Measurements from ENCODE around the gene ZNF816.
A peak's percentile ranks its signal among the peaks of the same experiment; 100 is the strongest.
"Not testable (repeated sequence)": the region's sequence is repeated elsewhere in the genome, so short reads cannot be mapped to it uniquely, and the experiment has no call there.

The ZNF816 gene

DNA sequence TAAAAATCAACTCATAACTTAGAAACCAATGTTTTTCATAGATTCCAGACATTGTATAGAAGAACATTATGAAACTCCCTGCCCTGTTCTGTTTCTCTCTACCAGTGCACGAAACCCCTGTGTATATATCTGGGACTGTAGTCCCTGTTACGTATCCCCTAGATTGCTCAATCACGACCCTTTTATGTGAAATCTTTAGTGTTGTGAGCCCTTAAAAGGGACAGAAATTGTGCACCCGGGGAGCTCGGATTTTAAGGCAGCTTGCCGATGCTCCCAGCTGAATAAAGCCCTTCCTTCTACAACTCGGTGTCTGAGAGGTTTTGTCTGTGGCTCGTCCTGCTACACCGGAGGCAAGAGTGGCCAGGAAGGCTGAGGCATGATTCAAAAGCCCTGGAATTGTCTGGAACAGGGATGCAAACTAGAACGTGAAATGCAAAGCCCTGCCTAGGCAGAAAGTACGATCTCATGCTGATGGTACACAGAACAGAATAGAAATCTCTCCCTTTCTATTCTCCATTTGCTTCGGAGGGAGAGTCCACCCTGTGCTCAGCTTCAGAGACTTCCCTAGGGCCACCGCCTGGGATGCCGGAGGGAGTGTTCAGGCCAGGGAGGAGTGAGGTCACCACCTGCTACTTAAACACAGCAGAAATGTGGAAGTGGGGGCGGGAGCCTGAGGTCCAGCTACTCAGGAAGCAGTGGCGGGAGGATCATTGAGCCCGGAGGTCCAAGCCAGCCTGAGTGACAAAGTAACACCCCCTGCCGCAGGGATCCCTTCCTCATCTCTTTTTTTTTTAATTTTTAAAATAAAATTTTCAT lies 38.7 kb downstream of the ZNF816 start:
- DNase-seq, result no peak

DNA sequence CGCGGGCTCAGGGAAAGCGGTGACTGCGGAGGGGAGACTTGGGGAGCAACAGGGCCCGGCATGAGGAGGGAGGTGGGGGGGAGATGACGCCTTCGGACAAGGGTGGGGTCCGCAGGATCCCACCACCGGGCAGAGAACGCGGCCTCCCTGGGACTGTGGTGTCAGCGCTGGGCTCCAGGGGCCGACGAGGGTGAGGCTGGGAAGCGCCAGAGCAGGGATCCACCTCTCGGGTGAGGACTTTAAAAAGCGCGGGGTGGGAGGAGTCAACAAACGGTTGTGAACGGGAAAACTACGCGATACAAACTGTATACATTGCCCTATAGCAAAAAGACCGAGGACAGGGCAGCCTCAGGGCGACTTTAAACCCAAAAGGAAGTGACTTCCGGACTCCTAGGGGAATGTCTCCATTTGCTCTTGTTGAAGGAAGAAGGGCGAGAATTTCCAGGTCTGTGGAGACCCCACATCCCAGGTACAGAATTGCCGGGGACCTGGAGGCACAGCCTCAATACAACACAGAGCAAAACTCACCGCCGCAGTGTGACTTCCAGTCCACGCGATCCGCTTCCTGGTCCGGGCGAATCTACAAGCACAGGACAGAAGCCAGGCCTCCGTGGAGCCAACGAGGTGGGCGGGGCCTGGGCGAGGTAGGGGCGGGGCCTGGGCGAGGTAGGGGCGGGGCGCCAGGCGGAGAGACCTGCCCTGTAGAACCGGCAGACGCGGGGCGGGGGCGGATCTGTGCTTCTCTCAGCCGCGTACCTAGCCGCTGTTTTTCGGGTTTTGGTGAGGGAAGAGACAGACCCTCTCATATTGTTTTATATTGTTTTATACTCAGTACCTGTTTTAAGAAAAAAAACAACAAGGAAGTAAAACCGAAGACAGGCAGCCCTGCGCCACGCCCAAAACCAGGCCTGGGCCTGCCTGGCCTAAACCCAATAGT lies 39.6 kb downstream of the ZNF816 start, which contains the start of gene ZNF888:
Gene ZNF888, minus strand, starts transcription at position 588 of the 937 bp plus-strand sequence. CDS start 5,555 bp downstream, outside the sequence.
- DNase-seq, result peak; percentile 92

DNA sequence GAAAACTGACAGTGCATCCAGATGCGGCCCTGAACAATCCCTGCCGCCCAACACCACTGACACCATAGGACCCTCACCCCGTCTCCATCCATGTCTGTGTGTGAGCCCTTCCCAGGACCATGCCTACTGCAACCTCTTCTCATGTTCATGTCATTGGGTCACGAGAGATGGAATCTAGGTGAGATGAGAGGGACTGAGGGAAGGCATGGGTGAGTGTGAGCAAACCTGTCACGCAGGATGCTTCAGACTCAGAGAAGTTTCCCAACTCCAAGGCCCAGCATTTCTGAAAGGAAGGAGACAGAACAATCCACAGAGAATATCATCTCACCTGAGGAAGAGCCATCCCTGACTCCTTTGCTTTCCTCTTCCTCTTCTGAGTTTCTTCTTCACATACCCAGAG lies 45.1 kb downstream of the ZNF816 start:
- no peak for DNase-seq

DNA sequence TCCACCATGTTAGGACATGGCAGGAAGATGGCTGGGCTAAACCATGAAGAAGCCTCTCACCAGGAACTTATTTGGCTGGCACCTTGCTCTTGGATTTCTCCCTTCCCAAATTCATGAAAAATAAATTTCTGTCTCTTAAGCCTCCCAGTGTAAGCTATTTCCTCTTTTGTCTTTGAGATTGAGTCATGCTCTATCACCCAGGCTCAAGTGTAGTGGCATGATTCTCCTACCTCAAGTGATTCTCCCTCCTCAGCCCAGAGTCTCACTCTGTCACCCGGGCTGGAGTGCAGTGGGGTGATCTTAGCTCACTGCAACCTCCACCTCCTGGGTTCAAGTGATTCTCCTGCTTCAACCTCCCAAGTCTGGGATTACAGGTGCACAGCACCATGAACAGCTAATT lies 52.0 kb downstream of the ZNF816 start:
- no peak for DNase-seq

DNA sequence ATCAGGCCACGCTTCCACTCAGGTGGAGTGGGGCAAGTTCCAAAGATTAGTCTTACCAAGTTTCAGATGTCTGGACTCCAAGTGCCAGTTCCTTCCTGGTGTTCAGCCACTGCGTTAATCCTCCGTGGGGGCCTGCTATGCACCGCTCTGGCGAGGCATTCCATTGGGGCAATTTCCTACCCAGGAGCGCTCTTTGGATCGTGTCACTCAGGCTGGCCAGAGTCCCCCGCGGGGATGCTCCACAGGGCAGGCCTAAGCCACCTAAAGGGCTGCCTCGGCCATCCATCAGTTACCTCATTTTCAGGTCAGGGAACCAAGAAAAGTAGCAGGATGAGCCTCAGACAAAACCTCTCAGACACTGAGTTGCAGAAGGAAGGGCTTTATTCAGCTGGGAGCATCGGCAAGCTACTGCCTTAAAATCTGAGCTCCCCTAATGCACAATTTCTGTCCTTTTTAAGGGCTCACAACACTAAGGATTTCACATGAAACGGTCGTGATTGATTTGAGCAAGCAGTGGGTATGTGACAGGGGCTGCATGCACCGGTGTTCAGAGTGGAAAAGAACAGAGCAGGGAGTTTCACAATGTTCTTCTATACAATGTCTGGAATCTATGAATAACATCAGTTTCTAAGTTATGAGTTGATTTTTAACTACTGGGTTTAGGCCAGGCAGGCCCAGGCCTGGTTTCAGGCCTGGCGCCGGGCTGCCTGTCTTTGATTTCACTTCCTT lies 58.5 kb downstream of the ZNF816 start:
- DNase-seq, result not testable (repeated sequence)

DNA sequence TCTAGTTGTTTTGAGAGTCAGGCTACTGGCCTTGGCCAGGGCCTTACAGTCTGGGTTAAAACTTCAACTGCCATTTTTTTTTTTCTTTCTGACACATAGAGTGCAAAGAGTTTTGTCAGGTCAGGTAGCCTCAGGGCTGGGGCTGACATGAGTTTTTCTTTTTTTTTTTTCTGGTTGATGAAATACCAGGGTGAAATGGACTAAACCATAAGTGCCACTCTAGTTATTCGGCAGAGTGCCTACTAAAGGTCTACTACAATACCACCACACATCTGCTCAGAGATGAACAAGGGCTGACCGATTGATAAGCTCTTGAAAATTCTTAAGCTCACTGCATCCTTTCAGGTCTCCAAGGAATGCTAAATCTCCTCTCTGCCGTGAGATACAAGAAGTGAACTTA lies 60.8 kb downstream of the ZNF816 start:
- no peak for DNase-seq
